HG03025 (cell line): ENCODE results near the gene MAD2L1BP.
"Not testable (repeated sequence)": the region's sequence is repeated elsewhere in the genome, so short reads cannot be mapped to it uniquely, and the experiment has no call there.

Experiments used
- ATAC-seq: cut with Tn5 transposase; IDR thresholded peaks from one replicate; pipeline ENCODE4 v1.9.1; 2021; ENCODE audit warnings: mild to moderate bottlenecking, moderate library complexity; ENCODE audit not compliant: unreplicated experiment, low FRiP score

The MAD2L1BP gene

DNA sequence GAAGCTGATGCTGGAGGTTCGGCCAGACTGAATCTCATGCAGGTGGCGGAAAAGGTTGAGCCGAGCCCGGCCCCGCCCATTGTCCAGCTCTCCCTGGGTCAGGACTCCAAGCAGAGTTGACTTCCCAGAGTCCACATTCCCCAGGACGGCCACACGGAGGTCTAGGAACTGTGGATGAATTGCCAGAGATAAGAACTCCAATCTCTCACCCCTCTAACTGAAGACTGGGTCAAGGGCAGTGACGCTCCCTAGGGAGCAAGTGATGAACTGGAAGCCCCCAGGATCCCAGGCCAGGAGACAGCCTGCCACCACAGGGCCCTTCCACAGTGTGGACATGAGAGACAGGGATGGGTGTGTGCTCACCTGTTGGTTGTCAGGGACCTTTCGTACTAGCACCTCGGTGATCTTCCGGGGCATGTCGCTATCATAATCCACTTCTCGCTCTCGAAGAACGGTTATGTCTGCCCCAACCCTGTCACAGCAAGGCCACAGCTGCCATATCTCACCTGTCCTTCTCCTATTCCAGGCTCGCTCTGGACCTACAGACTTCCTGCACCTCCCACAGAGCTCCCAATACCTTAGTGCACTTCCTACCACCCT, 10.1 kb upstream of the MAD2L1BP start:
- no peak for ATAC-seq

DNA sequence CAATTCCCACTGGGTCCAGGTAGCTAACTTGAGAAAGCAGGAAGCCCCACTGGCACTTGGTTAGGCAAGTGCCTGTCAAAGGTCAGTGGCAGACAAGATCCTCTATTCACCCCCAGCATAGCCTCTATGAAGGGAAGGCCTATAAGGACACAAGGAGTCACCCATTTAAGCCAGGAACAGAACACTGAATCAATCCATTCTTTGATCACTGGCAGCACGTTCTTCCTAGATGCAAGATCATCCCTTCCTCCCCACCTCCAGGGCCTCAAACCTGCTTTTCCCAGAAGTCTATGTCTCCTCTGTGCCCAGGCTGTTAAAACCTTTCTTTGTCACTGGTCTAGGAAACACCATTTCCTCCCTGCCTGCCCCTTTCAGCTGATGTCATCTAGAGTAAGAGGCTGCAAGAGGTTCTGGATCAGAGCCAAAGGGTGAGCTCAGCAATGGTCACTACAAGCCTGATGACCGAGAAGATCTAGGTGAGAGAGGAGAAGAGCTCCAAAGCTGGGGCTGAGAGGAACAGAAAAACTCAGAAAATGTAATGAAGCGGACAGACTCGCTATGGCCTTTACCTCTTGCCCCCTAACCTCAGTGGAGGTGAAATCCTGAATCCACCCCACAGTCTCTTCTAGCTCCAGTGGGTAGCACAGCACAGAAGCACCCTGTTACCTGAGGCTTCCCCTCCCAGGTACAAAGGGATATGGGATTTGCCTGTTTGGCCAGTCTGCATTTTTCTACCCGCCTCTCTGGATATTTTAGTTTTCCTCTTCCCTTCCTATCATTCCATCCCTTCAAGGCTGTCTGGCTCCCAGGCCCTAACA, 8.4 kb upstream of the MAD2L1BP start:
- ATAC-seq = no peak

DNA sequence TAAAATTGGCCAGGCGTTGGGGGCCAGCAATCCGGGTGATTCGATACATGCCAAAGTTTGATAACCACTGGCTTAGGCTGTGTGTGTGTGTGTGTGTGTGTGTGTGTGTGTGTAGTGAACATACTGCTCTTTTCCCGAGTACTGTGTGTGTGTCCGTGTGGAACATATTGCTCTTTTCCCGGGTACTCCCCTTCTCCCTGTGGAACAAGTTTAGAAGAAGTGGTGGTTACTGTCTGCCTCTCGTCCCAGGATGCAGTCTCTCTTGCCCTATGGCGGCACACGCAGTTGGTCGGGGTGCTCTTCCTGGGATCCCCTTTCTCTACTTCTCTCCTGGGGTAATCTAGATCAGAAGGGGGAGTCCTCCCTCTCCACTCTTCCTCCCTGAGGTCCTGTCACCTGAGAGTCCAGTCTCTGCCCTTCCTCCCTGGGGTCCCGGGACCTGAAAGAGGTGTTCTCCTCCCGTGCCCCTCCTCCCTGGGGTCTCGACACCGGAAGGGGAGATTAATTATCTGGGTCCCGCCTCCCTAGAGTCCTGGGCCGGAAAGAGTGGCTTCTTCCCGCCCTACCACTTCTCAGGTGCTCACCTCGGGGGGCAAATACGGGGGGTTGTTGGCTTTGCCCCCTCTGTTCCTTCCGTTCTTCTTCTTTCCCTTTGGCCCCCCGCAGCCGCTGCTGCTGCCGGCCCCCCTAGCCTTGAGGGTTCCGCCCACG, 7.1 kb upstream of the MAD2L1BP start:
- peak; percentile 24 for ATAC-seq

DNA sequence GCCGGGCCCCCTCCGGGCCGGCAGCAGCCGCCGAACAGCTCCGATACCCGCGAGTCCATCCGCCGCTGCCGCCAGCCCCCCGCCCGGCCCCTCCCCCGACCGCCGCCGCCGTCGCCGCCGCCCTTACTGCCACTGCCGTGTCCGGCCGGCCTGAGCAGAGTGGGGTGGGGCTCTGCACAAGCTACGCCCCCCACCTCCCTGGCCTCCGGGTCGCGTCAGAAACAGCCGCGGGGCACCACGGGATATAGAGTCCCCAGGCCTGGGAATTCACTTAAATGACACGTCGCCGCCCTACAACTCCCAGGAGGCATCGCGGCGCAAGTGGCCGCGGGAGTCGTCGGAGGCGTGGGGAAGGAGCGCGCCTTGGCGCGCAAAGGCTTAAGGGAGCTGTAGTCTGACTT, 6.5 kb upstream of the MAD2L1BP start, which contains the start of gene GTPBP2:
Gene GTPBP2, minus strand, starts transcription at position 161 of the 401 bp plus-strand sequence. Its CDS starts 102 bp downstream, at position 59.
- peak; percentile 64 for ATAC-seq

DNA sequence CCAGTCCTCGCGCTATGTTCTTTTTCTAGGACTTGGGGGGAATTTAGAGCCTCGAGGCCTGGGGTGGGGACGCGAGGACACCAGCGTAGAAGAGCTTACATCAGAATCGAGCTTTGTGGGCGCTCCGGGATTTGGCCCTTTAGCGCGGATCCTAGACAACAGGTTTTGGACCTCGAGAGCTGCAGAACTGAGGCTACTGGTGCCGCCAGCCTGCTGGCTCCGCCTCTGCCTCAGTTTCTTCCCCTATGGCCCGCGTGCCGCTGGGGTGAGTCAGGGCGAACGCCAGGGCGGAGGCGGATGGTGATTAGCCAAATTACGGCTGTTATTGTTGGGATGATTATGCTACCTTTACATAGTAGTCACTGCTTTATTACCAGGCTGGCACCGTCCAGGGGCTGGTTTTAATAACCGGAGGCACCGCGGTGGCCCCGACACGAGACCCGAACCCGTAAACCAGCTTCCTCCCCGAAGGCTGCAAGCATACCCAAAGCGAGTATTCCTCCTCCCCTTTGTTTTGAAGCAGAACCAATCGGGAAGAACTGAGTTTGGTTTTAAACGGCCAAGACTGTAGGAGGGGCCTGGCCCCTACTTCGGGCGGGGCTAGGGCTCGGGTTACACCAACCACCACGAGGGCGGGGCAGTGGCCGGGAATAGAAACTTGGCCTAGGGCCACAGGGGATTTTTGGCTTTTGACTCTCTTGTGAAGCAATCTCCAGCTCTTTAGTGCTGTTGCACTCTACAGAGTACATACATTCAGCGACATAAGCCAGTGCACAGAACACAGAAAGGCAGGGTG, 5.9 kb upstream of the MAD2L1BP start:
- peak; percentile 50 for ATAC-seq

DNA sequence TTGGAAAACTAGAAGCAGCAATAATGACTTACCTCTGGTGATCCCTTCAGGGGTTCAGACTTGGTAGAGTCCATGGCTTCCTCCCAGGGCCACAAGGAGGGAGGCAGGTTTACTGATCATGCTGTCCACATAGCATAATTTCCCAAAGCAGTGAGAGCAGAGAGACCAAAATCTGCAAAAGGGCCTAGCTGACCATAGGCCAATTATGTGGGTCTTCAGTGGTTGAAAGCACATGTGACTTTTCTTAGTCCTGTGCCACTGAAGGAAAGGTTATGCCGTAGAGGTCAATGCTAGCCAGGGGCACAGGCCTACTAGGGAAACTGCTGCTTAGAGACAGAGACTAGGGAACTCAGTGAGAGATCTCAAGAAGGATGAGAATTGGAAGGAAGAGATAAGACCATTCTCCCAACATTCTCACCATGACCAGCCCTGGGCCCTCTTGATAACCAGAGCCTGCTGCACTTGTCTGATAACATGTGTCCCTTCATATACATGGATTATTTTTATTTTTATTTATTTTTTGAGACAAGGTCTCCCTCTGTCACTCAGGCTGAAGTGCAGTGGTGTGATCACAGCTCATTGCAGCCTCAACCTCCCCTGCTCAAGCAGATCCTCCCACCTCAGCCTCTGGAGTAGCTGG, 4.5 kb upstream of the MAD2L1BP start:
- no peak for ATAC-seq

DNA sequence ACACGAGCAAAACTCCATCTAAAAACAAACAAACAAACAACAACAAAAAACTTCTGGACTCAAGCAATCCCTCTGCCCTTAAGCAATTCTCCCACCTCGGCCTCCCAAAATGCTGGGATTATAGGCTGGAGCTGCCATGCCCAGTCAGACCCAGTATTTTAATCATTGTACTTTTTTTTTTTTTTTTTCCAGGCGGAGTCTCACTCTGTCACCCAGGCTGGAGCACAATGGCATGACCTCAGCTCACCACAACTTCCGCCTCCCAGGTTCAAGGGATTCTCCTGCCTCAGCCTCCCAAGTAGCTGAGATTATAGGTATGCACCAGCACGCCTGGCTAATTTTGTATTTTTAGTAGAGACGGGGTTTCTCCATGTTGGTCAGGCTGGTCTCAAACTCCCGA, 2.6 kb upstream of the MAD2L1BP start:
- ATAC-seq = not testable (repeated sequence)

DNA sequence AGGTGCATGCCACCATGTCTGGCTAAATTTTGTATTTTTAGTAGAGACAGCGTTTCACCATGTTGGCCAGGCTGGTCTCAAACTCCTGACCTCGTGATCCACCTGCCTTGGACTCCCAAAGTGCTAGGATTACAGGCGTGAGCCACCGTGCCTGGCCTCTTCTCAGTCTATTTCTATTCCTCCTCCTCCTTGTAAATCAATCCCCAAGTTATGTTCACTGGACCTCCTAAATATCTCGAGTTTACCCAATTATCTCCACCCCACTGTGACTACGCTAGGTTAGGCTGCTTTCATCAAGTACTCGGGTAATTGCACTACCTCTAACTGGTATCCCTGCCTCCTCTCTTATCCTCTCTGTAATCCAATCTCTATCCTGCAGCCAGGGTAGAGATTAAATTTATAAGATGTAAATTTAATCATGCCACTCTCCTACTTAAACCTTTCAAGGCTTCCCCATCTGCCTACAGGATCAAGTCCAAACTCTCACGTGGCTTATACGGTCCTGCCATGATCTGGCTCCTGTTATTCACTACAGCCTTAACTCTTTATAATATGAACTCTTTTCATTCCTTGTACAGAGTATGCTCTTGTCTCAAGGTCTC, 837 bp upstream of the MAD2L1BP start:
- ATAC-seq = no peak

DNA sequence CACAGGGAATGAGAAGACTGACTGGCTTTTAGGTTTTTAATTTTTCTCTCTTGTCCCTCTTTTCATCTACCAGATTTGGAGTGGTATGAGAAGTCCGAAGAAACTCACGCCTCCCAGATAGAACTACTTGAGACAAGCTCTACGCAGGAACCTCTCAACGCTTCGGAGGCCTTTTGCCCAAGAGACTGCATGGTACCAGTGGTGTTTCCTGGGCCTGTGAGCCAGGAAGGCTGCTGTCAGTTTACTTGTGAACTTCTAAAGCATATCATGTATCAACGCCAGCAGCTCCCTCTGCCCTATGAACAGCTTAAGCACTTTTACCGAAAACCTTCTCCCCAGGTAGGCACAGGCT, 644 bp downstream of the MAD2L1BP start:
- ATAC-seq = no peak

DNA sequence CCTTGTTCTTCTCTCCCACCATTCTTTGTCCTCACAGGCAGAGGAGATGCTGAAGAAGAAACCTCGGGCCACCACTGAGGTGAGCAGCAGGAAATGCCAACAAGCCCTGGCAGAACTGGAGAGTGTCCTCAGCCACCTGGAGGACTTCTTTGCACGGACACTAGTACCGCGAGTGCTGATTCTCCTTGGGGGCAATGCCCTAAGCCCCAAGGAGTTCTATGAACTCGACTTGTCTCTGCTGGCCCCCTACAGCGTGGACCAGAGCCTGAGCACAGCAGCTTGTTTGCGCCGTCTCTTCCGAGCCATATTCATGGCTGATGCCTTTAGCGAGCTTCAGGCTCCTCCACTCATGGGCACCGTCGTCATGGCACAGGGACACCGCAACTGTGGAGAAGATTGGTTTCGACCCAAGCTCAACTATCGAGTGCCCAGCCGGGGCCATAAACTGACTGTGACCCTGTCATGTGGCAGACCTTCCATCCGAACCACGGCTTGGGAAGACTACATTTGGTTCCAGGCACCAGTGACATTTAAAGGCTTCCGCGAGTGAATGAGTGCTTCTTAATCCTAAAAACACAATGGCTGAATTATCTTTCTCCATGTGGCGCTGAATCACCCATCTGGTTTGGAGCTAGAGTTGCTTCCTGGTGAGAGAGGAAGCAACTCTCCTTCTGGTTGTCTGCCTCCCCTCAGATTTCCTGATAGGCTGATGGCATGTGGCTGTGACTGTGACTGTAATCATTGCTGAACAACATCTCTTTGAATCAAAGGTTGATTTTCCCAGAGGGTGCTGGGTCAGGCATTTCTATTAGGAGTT, 4.6 kb downstream of the MAD2L1BP start:
- no peak for ATAC-seq

DNA sequence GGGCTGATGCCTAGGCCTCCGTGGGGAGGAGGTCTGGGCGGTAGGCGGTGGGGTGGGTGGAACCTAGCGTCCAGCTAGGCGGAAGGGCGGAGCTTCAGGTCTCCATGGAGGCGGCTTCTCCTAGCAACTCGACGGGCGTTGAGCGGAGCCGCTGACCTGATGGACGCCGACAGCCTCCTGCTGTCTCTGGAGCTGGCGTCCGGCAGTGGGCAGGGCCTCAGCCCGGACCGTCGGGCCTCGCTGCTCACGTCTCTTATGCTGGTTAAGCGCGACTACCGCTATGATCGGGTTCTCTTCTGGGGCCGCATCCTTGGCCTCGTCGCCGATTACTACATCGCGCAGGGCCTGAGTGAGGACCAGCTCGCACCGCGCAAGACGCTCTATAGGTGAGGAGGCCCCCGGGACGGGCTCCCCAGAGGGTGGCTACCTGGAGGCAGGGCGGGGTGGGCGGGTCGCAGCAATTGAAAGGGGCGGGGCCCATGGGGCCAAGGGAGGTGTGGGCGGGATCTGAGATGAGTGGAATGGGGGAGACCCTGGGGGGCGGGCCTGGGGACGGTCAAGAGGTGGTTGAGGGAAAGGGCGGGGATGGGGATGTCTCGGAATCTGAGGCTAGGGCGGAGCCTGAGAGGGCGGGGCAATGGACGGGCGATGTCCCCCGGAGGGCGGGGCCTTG, 9.4 kb downstream of the MAD2L1BP start, which contains the start of gene RSPH9:
Gene RSPH9, plus strand, starts transcription at position 97 of the 673 bp plus-strand sequence. Its CDS starts 63 bp downstream, at position 160.
- no peak for ATAC-seq

DNA sequence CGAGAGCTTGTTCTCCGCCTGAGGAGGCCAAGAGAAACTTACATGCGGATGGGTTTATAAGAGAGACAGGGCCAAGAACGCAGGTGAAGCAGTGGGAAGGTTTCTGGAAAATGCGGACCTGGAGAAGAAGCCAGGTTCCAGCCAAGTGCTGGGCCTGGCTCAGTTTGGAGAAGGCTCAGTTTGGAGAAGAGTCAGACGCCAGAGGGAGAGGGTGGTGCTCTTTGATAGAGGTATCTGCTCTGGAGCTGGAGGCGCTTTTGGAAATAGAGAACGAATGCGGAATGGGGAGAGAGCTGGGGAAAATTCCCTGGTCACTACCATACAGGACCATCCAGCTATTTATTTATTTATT, 9.9 kb downstream of the MAD2L1BP start:
- no peak for ATAC-seq

DNA sequence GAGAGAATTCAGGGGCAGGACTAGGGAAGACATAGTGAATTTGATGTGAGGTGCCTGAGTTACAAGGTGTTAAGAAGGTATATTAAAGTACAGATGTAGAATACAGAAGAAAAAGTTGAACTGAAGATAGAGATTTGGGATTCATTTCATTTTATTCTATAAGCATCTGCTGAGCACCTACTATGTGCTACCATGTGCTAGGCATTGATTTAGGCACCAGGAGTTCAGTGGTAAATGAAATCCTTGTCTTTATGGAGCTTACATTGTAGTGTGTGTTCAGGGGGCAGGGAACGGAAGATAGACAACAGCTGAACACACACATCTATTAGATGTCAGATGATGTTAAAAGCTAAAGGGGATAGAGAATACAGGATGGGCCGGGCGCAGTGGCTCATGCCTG, 12.0 kb downstream of the MAD2L1BP start:
- ATAC-seq = no peak

DNA sequence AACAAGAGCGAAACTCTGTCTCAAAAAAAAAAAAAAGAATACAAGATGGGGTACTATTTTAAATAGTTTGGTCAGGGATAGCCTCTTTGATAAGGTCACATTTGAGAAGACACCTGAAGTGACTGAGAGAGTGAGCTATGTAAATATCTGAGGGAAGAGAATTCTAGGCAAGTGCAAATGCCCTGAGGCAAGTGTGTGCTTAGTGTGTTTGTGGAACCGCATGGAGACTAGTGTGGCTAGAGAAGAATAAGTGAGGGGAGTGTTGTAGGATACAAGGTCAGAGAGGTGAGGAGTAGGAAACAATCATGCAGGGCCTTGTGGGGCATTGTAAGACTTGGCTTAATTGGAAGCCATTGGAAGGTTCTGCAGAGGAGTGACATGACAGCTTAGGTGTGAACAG, 12.6 kb downstream of the MAD2L1BP start:
- ATAC-seq = no peak

DNA sequence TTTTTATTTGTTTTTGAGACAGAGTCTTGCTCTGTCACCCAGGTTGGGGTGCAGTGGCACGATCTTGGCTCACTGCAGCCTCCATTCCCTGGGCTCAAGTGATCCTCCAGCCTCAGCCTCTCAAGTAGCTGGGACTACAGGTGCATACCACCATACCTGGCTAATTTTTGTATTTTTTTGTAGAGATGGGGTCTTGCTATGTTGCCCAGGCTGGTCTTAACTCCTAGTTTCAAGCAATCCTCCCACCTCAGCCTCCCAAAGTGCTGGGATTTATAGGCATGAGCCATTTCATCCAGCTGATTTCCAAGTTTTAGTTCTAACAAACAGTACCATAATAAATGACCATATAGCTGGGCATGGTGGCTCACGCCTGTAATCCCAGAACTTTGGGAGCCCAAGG, 17.2 kb downstream of the MAD2L1BP start:
- ATAC-seq = not testable (repeated sequence)

DNA sequence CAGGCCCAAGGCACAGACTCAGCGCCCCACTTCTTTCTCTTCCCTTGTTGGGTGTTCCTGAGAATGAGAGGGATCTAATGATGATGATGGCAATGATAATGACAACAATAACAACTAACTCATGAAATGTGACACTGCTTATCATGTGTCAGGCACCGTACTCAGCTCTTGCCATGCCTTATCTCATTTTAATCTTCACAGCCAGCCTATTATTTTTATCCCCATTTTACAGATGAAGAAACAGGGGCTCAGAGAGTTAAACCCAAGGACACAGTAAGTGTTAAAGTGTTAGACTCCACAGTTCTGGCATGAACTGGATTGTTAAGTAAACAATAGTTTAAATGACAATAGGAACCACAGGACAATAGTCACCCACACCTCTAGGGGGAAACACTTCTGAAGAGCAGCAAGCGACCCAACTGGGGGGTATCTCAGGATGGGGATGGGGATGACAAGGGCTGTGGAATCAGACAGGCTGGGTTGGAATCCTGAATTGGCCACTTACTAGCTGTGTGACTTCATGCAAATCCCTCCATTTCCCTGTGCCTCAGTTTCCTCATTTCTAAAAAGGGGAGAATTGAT, 21.7 kb downstream of the MAD2L1BP start:
- no peak for ATAC-seq

DNA sequence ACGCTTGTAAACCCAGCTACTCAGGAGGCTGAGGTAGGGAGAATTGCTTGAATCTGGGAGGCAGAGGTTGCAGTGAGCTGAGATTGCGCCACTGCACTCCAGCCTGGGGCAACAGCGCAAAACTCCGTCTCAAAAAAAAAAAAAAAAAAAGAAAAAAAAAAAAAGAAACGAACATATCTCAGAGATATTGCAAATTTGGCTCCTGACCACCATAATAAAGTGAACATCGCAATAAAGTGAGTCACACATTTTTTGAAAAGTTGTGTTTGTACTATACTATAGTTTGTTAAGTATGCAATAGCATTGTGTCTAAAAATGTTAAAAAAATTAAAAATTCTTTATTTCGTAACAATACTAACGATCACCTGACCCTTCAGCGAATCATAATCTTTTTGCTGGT, 22.5 kb downstream of the MAD2L1BP start:
- ATAC-seq = no peak

DNA sequence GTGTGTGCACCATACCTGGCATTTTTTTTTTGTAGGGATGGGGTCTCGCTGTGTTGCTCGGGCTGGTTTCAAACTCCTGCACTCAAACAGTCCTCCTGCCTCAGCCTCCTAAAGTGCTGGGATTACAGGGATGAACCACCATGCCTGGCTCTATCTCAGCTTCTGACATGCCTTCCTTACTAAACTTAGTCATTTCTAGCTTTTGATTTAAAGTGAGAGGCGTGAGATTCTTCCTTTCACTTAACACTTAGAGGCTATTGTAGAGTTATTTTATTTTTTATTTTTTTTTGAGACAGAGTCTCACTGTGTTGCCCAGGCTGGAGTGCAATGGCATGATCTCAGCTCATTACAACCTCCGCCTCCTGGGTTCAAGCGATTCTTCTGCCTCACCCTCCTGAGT, 27.3 kb downstream of the MAD2L1BP start:
- ATAC-seq = not testable (repeated sequence)
